ENCODE measurements around the gene MAPK12. TPM values are rescaled to one million over a fixed set of nuclear protein-coding genes. Genes with fewer than 3 reads are reported as not detected.

MAPK12 gene
- total and polyA plus RNA-seq, 4 donors, result 0.83 to 2.8 (median 1.9) TPM

- Histone ChIP-seq H3K9ac (ENCODE audit: low read depth in 1 of 2, low read length in 2 of 2) (no peak overlapping the region), H3K4me3 (ENCODE audit: low read depth in 1 of 3, low read length in 3 of 3) (no peak overlapping the region), H3K36me3 (ENCODE audit: control insufficient read depth in 4 of 4, insufficient read depth in 3 of 4, low read depth in 1 of 4, low read length in 3 of 4) (peaks cover 7 to 34% (median 19%) of the 10 kb centered on the region in 4 donors), H3K9me3 (ENCODE audit: control insufficient read depth in 4 of 4, low read length in 3 of 4) (no peaks in the 10 kb centered on the region), H3K4me1 (ENCODE audit: control insufficient read depth in 4 of 4, insufficient read depth in 4 of 4, low read length in 3 of 4) (peaks cover 8 to 76% (median 51%) of the 10 kb centered on the region in 4 donors), H3K27ac (ENCODE audit: low read depth in 1 of 2, low read length in 2 of 2) (no peak overlapping the region), H3K27me3 (ENCODE audit: control insufficient read depth in 4 of 4, insufficient read depth in 4 of 4, low read length in 3 of 4) (no peaks in the 10 kb centered on the region)
- WGBS, result 64% methylated on average over 23 of the region's 23 CpGs
- TF ChIP-seq EGR1 (IDR thresholded peaks at IDR 0.05; ENCODE audit: low read depth in 2 of 2), result no peak
- TF ChIP-seq ZBTB33 (IDR thresholded peaks at IDR 0.05), result no peak
- TF ChIP-seq JUND (IDR thresholded peaks at IDR 0.05), result no peak
- no peak for TF ChIP-seq NR2F2 (IDR thresholded peaks at IDR 0.05)
- no peak for TF ChIP-seq ATF3 (IDR thresholded peaks at IDR 0.05)
- no peak for TF ChIP-seq MAX (IDR thresholded peaks at IDR 0.05)
- TF ChIP-seq SP1 (IDR thresholded peaks at IDR 0.05), result no peak
- no peak for TF ChIP-seq RXRA (IDR thresholded peaks at IDR 0.05)
- TF ChIP-seq TAF1 (conservative IDR thresholded peaks at IDR 0.05), result no peak
- TF ChIP-seq YY1 (IDR thresholded peaks at IDR 0.05), result no peak
- TF ChIP-seq GABPA (IDR thresholded peaks at IDR 0.05 in 1 of 2, conservative IDR thresholded peaks at IDR 0.05 in 1 of 2), result no peak
- no peak for TF ChIP-seq HNF4A (conservative IDR thresholded peaks at IDR 0.05)
- TF ChIP-seq REST (IDR thresholded peaks at IDR 0.05), result no peak
- no peak for TF ChIP-seq FOXA1 (IDR thresholded peaks at IDR 0.05)
- no peak for TF ChIP-seq FOXA2 (IDR thresholded peaks at IDR 0.05)
- no peak for TF ChIP-seq CTCF (IDR thresholded peaks at IDR 0.05; ENCODE audit: low read depth, low read length, missing input control)
- DNase-seq (ENCODE audit: low spot score), result no peak
Measured at GRCh38 chr22:50207383-50208140, 53.9 kb downstream of the MAPK12 start.

Measured in liver (tissue), 9 donors.